Skeletal muscle satellite cell (primary cell): ENCODE measurements around the gene FHIT.

Source experiments
- H3K27me3 ChIP-seq: 2 replicates; pipeline ENCODE4 v1.7.0; 2013; ENCODE audit warnings: low read length; ENCODE audit not compliant: control insufficient read depth, insufficient read depth
- H3K36me3 ChIP-seq: 2 replicates; pipeline ENCODE4 v1.7.0; 2013; ENCODE audit warnings: mild to moderate bottlenecking, control low read depth, low read length; ENCODE audit not compliant: insufficient read depth
- H3K4me1 ChIP-seq: 2 replicates; pipeline ENCODE4 v1.7.0; 2013; ENCODE audit warnings: low read length; ENCODE audit not compliant: control insufficient read depth, insufficient read depth
- H3K4me2 ChIP-seq: 2 replicates; pipeline ENCODE4 v1.7.0; 2013; ENCODE audit warnings: mild to moderate bottlenecking, low read length
- H3K4me3 ChIP-seq: 2 replicates; pipeline ENCODE4 v1.7.0; 2013; ENCODE audit warnings: low read length
- H3K9ac ChIP-seq: 2 replicates; pipeline ENCODE4 v1.7.0; 2013; ENCODE audit warnings: mild to moderate bottlenecking, low read depth, low read length, moderate library complexity
- H3K9me3 ChIP-seq: replicated peaks from 2 replicates; pipeline ENCODE4 v1.7.0; 2013; ENCODE audit warnings: mild to moderate bottlenecking, control low read depth, low read length

FHIT gene

DNA sequence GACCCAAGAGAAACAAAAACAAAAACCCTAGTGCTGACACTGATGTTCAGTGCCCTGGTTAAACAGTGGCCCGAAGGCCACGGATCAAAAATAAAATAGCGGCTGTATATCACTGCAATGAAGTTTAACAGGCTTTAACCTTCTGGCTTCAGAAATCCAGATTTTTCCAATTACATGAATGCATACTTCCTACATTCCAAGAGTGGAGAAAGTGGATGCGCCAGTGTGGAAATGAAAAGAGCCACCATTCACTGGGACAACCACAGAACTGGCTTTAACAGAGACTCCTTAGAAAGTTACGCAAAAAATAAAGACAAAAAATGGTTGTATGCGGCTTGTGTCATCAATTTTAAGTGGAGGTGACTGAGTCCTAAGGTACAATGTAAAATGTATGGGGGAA is 522.2 kb downstream of the FHIT start:
- Histone ChIP-seq H3K4me3 (no peak overlapping the region), H3K9me3 (no peaks in the 10 kb centered on the region), H3K4me1 (peaks cover 8% of the 10 kb centered on the region), H3K36me3 (no peaks in the 10 kb centered on the region), H3K4me2 (no peak overlapping the region), H3K27me3 (no peaks in the 10 kb centered on the region), H3K9ac (no peak overlapping the region)

DNA sequence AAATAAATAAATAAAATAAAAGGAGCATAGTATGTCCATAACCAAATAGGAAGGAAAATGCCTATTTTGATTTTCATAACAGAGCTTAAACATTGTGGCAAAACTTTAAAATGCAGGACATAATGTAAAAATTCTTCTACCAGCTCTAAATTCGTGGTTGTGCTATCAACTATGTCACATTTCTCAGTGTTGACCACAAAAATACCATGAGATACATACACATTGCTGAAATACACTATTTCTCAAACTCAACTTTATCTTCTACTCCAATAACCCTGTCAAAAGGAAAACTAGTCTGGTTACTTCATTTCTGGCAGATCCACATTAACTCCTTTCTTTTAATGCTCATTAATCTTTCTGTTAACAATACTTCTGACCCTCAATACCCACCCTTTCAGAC is 523.2 kb downstream of the FHIT start:
- no peaks in the 10 kb centered on the region for H3K9me3 ChIP-seq
- H3K4me1 ChIP-seq: peaks cover 8% of the 10 kb centered on the region
- H3K36me3 ChIP-seq: no peaks in the 10 kb centered on the region
- H3K27me3 ChIP-seq: no peaks in the 10 kb centered on the region
- H3K9ac ChIP-seq: no peak overlapping the region
- no peak overlapping the region for H3K4me3 ChIP-seq
- H3K4me2 ChIP-seq: no peak overlapping the region

DNA sequence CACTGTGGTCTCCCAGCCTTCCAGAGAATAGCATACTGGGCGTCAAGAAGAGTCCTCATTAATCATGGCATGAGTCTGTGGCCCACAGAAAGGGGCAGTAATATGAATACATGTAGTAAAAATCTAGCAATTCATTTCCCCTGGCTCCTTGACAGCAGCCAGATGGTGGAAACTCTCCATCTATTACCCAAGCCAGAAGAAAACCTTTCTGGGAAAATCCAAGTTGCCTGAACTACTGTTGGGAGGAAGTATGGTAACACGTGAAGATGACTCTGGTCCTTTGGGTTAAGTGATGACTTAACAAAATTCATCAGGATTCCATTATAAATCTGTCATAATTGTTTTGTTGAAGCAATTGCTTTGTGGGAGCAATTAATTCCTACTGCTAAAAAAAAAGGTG is 530.5 kb downstream of the FHIT start:
- H3K4me3 ChIP-seq: no peak overlapping the region
- H3K27me3 ChIP-seq: no peaks in the 10 kb centered on the region
- H3K9me3 ChIP-seq: no peaks in the 10 kb centered on the region
- no peak overlapping the region for H3K4me2 ChIP-seq
- H3K9ac ChIP-seq: no peak overlapping the region
- no peaks in the 10 kb centered on the region for H3K36me3 ChIP-seq
- H3K4me1 ChIP-seq: peaks cover 33% of the 10 kb centered on the region

- Histone ChIP-seq H3K4me2 (no peak overlapping the region), H3K4me1 (peaks cover 16% of the 10 kb centered on the region), H3K9ac (no peak overlapping the region), H3K27me3 (no peaks in the 10 kb centered on the region), H3K4me3 (no peak overlapping the region), H3K9me3 (no peaks in the 10 kb centered on the region), H3K36me3 (no peaks in the 10 kb centered on the region)
Measured at GRCh38 chr3:60716573-60716972, 534.7 kb downstream of the FHIT start.

DNA sequence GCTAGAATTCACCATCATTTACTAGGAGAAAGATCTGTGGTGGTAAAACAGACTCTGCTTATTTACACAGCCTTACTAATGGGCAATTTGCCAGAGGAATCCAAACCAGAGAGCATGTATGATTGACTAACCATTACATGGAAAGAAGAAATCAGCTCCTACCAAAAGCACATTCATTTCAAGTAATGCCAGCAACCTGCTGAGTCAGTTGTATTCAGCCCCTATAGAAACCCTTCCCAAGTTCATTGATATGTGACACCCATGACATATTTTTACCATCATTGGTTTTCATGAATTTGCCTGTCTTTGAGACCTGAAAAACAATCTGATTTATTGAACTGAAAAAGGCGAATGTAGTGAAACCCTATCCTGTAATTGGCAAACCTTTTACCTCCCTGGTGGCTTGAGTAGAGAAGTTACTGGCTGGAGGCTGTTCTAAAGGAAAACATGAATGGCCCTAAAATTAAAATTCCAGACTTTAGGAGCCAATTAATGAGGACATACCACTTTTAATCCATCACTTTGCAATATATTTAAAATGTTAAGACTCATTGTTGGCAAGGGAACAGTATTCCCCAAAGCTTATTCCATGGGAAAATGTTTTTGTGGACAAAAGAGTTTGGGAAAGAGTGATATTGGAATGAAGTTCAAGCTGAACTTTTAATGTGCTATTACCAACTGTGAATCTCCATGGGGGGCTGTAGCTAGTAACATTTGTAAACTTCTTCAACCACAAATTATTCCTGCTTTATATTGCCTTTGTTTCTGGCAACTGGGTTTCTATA is 542.9 kb downstream of the FHIT start:
- no peak overlapping the region for H3K4me3 ChIP-seq
- H3K4me2 ChIP-seq: peak overlapping the region; percentile 55
- peak overlapping the region; percentile 33 for H3K9ac ChIP-seq
- H3K4me1 ChIP-seq: peaks cover 30% of the 10 kb centered on the region
- H3K9me3 ChIP-seq: no peaks in the 10 kb centered on the region
- no peaks in the 10 kb centered on the region for H3K27me3 ChIP-seq
- no peaks in the 10 kb centered on the region for H3K36me3 ChIP-seq

GRCh38 chr3:60707452-60708020 is 543.7 kb downstream of the FHIT start:
- peaks cover 30% of the 10 kb centered on the region for H3K4me1 ChIP-seq
- peak overlapping the region; percentile 55 for H3K4me2 ChIP-seq
- H3K36me3 ChIP-seq: no peaks in the 10 kb centered on the region
- H3K9ac ChIP-seq: peak overlapping the region; percentile 33
- no peak overlapping the region for H3K4me3 ChIP-seq
- H3K27me3 ChIP-seq: no peaks in the 10 kb centered on the region
- H3K9me3 ChIP-seq: no peaks in the 10 kb centered on the region

- Histone ChIP-seq H3K4me2 (peak overlapping the region; percentile 20), H3K9me3 (no peaks in the 10 kb centered on the region), H3K4me1 (peaks cover 30% of the 10 kb centered on the region), H3K27me3 (no peaks in the 10 kb centered on the region), H3K4me3 (no peak overlapping the region), H3K36me3 (no peaks in the 10 kb centered on the region), H3K9ac (no peak overlapping the region)
Measured at GRCh38 chr3:60703956-60704736, 547.1 kb downstream of the FHIT start.

DNA sequence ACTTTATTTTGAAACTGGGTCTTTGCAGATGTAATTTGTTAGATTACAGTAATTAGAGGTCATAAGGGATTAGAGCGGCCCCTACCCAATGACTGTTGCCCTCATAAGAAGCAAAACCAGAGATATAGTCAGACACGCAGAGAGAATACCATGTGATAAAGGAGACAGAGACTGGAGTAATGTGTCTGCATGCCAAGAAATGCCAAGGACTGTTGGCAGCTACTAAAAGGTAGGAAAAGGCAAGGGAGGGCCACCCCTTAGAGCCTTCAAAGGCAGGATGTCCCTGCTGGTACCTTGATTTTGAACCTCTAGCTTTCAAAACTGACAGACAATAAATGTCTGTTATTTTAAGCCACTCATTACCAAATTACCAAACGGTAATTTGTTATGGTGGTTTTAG is 548.2 kb downstream of the FHIT start:
- Histone ChIP-seq H3K27me3 (no peaks in the 10 kb centered on the region), H3K36me3 (no peaks in the 10 kb centered on the region), H3K4me2 (no peak overlapping the region), H3K9me3 (no peaks in the 10 kb centered on the region), H3K9ac (no peak overlapping the region), H3K4me1 (peaks cover 22% of the 10 kb centered on the region), H3K4me3 (no peak overlapping the region)

DNA sequence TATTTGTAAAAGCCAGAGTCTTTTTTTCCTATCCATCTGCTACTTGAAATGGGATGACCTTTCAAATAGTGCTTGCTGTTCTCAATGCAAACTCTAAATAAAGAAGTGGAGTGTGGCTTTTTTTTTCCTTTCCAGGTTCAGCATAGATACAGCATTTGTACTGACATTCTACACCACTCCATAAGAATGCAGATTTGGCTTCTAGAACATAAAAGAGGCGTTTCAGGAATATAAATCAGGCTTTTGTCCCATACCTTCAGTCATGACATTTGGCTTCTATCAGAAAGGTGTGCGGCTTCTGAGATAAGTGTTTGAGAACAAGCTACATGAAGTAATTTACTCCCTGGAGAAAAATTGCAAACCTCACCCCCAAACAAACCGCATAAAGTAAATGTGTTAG is 553.1 kb downstream of the FHIT start:
- Histone ChIP-seq H3K36me3 (no peaks in the 10 kb centered on the region), H3K4me3 (no peak overlapping the region), H3K4me2 (no peak overlapping the region), H3K4me1 (no peaks in the 10 kb centered on the region), H3K9ac (no peak overlapping the region), H3K9me3 (no peaks in the 10 kb centered on the region), H3K27me3 (no peaks in the 10 kb centered on the region)

DNA sequence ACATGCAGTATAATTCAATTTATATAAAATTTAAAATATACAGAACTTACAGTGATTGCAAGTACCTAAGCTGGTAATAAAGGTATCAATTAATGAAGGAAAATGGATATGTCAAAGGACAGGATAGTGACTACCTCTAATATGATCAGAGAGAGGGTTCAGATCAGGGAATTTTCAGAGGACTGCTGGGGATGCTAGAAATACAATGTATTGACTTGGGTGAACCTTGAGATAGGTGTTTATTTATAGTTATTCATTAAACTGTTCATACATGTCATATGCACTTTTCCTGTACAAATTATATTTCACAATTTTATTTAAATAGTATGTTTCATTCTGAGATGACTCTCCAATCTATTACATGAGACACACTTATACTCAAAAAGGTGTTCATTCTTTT is 554.1 kb downstream of the FHIT start:
- no peak overlapping the region for H3K4me2 ChIP-seq

DNA sequence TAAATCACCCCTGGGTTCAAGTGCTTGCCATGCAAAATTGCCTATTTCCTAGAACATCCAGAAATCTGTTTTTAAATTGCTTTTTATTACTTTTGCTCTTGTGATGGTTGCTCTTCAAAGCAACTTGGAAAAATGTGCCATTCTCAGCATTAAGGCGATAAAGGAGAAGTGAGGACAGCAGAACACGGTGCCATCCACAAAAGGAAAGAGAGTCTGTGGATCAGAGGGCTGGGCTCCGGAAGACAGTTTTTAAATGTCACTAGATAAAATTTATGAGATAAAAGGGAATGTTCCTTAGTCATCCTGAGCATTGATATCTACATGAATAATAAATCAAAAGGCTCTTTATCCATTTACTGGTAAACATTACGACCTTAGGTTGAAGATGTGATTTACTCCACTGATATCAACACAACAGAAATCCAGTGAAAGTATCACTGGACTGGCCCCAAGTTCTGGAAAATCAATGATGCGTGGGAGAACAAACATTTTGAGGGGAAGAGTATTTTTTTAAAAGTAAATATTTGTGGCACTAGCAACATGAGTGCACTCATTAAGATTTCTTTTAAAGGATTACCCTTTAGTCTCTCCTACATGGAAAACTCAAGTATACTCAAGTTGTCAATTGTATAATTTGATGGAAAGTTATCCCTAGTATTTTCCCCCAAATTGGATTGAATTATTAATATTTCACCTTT is 554.7 kb downstream of the FHIT start:
- Histone ChIP-seq H3K27me3 (no peaks in the 10 kb centered on the region), H3K36me3 (no peaks in the 10 kb centered on the region)

More for the DNA sequence above, 554.1 kb downstream of the FHIT start:
- H3K9me3 ChIP-seq: no peaks in the 10 kb centered on the region
- no peaks in the 10 kb centered on the region for H3K27me3 ChIP-seq
- H3K36me3 ChIP-seq: no peaks in the 10 kb centered on the region
- H3K4me1 ChIP-seq: no peaks in the 10 kb centered on the region
- H3K4me3 ChIP-seq: no peak overlapping the region
- no peak overlapping the region for H3K9ac ChIP-seq

More for the DNA sequence above, 554.7 kb downstream of the FHIT start:
- H3K9me3 ChIP-seq: no peaks in the 10 kb centered on the region
- no peak overlapping the region for H3K4me3 ChIP-seq
- no peak overlapping the region for H3K9ac ChIP-seq
- no peak overlapping the region for H3K4me2 ChIP-seq
- no peaks in the 10 kb centered on the region for H3K4me1 ChIP-seq
